BJ (cell line): ENCODE data around the gene CHI3L2. TPM values are rescaled to one million over a fixed set of nuclear protein-coding genes. Genes with fewer than 3 reads are reported as not detected.

Experiments used
- CTCF ChIA-PET: fragments of 350-600 bp; formaldehyde crosslinking; extraction: SDS; loops from one replicate; lab custom pipeline; 2021; ENCODE audit warnings: antibody characterized with exemption, inconsistent platforms; lab: Yijun Ruan, JAX
- POLR2A ChIA-PET: fragments of 300-600 bp; sonication (Branson Sonifier 250); formaldehyde crosslinking; extraction: SDS; loops from one replicate; lab custom pipeline; 2021; ENCODE audit warnings: antibody characterized with exemption; lab: Charles Lee
- DNase-seq: peaks from one replicate; pipeline ENCODE4 v3.0.0-alpha.2; 2011; ENCODE audit warnings: low read depth
- H3K27me3 ChIP-seq: 2 replicates; pipeline ENCODE4 v1.6.0; 2011; ENCODE audit warnings: low read length; ENCODE audit not compliant: control insufficient read depth, insufficient read depth
- H3K36me3 ChIP-seq: 2 replicates; pipeline ENCODE4 v1.5.1; 2011; ENCODE audit warnings: low read length; ENCODE audit not compliant: control insufficient read depth, insufficient read depth
- H3K4me3 ChIP-seq: 2 replicates; pipeline ENCODE4 v1.5.1; 2011; ENCODE audit warnings: low read depth, mild to moderate bottlenecking, control low read depth, low read length
- polyA plus RNA-seq: library from polyadenylated mRNA; depleted of rRNA; stranded (reverse); fragments of >200 nt; gene quantifications from 2 replicates; pipeline ENCODE4 v1.2.3, GENCODE V29; 2011
- TF ChIP-seq, protein P1 (sequence below): IDR thresholded peaks from 2 replicates; pipeline ENCODE4 v1.5.1; 2011; ENCODE audit warnings: low read depth, mild to moderate bottlenecking, control low read depth, inconsistent platforms, low read length, moderate library complexity; ENCODE audit not compliant: insufficient read depth

CHI3L2 gene
- polyA plus RNA-seq, 1 experiment: 0.05 TPM

DNA sequence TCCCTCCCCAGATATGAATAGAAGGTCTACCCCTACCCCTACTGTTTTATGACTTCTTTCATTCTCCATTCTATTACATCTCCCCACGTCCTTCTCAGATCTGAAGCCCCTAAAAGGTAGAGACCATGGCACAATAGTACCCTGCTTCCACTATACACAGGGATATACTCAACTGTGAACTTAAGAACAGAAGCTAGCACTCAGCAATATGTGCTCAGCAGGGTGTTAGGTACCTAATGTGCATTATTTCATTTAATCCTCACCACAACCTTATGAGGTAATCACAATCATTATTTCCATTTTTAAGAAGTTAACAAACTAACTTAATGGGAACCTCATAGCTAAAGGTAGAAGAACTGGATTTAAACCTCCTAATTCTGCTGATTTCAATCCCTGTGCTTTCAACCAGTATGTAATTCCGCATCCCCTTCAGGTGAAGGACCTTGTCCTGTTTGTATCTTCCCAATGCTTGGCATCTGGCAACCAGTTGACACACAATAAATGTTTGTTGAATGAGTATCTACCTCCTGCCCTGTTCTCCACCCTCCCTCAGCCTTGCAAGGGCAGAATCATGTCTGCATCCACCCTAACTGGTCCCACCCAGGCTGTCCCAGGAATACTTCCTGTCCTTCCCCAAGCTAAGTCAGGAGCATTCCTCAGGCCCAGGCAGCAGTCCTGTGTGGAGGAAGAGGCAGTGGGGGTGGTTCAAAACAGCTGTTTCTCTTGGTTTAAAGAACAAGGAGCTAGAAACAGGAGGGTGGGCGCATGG, 33.6 kb upstream of the CHI3L2 start:
- H3K27me3 ChIP-seq: no peaks in the 10 kb centered on the region
- DNase-seq: no peak
- TF ChIP-seq, protein P1, sequence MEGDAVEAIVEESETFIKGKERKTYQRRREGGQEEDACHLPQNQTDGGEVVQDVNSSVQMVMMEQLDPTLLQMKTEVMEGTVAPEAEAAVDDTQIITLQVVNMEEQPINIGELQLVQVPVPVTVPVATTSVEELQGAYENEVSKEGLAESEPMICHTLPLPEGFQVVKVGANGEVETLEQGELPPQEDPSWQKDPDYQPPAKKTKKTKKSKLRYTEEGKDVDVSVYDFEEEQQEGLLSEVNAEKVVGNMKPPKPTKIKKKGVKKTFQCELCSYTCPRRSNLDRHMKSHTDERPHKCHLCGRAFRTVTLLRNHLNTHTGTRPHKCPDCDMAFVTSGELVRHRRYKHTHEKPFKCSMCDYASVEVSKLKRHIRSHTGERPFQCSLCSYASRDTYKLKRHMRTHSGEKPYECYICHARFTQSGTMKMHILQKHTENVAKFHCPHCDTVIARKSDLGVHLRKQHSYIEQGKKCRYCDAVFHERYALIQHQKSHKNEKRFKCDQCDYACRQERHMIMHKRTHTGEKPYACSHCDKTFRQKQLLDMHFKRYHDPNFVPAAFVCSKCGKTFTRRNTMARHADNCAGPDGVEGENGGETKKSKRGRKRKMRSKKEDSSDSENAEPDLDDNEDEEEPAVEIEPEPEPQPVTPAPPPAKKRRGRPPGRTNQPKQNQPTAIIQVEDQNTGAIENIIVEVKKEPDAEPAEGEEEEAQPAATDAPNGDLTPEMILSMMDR: no peak
- POLR2A ChIA-PET: interaction anchor here (0.7 to 0.8 kb wide), 2 partner anchors 10 to 244 kb away, joined by 3 read pairs; no protein-coding TSS in a partner anchor
- H3K4me3 ChIP-seq: no peak overlapping the region
- CTCF ChIA-PET: interaction anchor here (0.7 to 2.1 kb wide), 4 partner anchors 8 to 29 kb away, joined by 3 to 4 read pairs (median 3); no protein-coding TSS in a partner anchor
- no peaks in the 10 kb centered on the region for H3K36me3 ChIP-seq

GRCh38 chr1:111195002-111195684, 32.4 kb upstream of the CHI3L2 start:
- no peak for DNase-seq
- Histone ChIP-seq H3K4me3 (no peak overlapping the region), H3K36me3 (no peaks in the 10 kb centered on the region), H3K27me3 (no peaks in the 10 kb centered on the region)
- CTCF ChIA-PET: interaction anchor here (1.4 kb wide), 1 partner anchor 7 kb away, joined by 4 read pairs; no protein-coding TSS in a partner anchor
- TF ChIP-seq, protein P1: no peak
- POLR2A ChIA-PET: no interaction called here

DNA sequence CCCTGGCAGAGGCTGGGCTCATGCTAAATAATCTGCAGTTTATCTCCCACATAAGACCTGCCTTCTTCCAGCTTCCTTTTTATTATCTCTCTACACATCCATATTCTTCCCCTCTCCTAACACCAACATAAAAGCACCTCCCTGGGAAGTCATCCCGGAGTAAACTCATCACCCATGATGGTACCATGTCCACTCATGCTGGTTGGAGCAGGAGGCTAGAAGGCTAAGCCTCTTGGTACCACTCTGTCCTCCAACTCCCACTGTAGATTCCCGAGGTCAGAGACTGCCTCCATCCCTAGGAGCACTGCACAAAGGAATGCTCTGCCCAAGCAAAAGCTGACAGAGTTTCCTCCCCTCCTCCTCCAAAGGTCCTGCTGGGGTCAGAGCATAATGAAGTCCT, 31.3 kb upstream of the CHI3L2 start:
- TF ChIP-seq, protein P1: no peak

GRCh38 chr1:111197598-111198284, 29.8 kb upstream of the CHI3L2 start:
- Histone ChIP-seq H3K27me3 (no peaks in the 10 kb centered on the region), H3K36me3 (no peaks in the 10 kb centered on the region), H3K4me3 (no peak overlapping the region)
- no peak for DNase-seq
- POLR2A ChIA-PET: no interaction called here
- CTCF ChIA-PET: no interaction called here
- TF ChIP-seq, protein P1: peak; percentile 31

More for the DNA sequence above, 31.3 kb upstream of the CHI3L2 start:
- H3K4me3 ChIP-seq: no peak overlapping the region
- ChIA-PET CTCF (interaction anchor here (1.4 kb wide), 1 partner anchor 8 kb away, joined by 4 read pairs; no protein-coding TSS in a partner anchor), POLR2A (no interaction called here)
- no peaks in the 10 kb centered on the region for H3K36me3 ChIP-seq
- no peak for DNase-seq
- no peaks in the 10 kb centered on the region for H3K27me3 ChIP-seq

DNA sequence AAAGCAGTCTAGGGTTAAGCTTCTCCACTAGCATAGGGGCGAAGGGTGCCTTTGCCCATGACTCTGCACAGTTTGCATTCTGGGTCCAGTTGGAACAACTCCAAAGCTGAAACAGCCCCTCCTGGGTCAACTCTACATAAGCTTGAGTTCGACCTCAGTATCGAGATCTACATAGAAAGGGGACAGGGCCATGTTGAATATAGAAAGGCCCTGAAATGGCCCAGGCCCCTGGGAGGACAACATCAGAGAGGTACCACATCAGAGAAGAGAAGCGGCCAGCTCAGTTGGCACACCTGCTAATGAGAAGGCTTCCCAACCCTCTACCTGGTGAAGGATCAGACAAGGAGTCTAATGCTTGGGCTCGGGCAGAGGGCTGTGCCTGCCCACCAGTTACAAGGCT, 28.7 kb upstream of the CHI3L2 start:
- TF ChIP-seq, protein P1: no peak
- ChIA-PET POLR2A (no interaction called here), CTCF (interaction anchor here (0.8 kb wide), 1 partner anchor 24 kb away, joined by 3 read pairs; no protein-coding TSS in a partner anchor)
- DNase-seq: no peak
- no peaks in the 10 kb centered on the region for H3K27me3 ChIP-seq
- no peak overlapping the region for H3K4me3 ChIP-seq
- no peaks in the 10 kb centered on the region for H3K36me3 ChIP-seq
